Measurements from ENCODE around the gene MYMX.

The MYMX gene

GRCh38 chr6:44265722-44266233 is 49.1 kb downstream of the MYMX start:
- no peak for DNase-seq

GRCh38 chr6:44266347-44266746 is 49.6 kb downstream of the MYMX start:
- no peak for DNase-seq

DNA sequence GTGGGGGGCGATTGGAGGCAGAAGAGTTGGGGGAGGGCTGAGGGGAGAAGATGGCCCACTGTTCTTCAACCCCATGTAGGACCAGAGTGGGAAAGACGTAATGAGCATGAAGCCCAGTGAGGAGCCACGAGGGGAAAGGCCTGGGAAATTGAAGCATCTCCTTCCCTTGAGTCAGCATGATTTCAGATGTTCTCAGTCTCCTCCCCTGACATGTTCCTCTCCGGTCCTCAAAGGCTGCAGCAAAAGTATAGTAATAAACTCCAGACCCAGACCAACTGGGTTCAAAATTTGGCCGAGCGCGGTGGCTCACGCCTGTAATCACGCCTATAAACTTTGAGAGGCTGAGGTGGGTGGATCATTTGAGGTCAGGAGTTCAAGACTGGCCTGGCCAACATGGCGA is 50.5 kb downstream of the MYMX start:
- no peak for DNase-seq
